Sigmoid colon (tissue), 4 donors: ENCODE data around the gene PRUNE2.

Source experiments
- CTCF ChIP-seq, 4 experiments: fragments of 450-650 bp in 3 of 4; fragments of 200-600 bp in 1 of 4; IDR thresholded peaks; one replicate each; pipeline ENCODE4 v1.5.1; 2016 to 2019; ENCODE audit warnings: antibody characterized with exemption in 4 of 4, mild to moderate bottlenecking in 3 of 4, moderate library complexity in 2 of 4
- POLR2A ChIP-seq, 2 donors: fragments of 450-650 bp; IDR thresholded peaks; one replicate each; pipeline ENCODE4 v1.6.1; 2016; ENCODE audit warnings: antibody characterized with exemption in 2 of 2, mild to moderate bottlenecking in 2 of 2, moderate library complexity in 2 of 2
- POLR2AphosphoS5 ChIP-seq, 4 donors: sonication (generic); formaldehyde crosslinking; IDR thresholded peaks; one replicate each; pipeline ENCODE4 v1.6.1; 2017; ENCODE audit warnings: antibody characterized with exemption in 4 of 4

- no peak for TF ChIP-seq CTCF (IDR thresholded peaks at IDR 0.05)
- peak in 1 of 4 donors; percentile 15 for TF ChIP-seq POLR2AphosphoS5 (IDR thresholded peaks at IDR 0.05)
- TF ChIP-seq POLR2A (IDR thresholded peaks at IDR 0.05), result no peak
These were observed 5.0 kb downstream of the PRUNE2 start for GRCh38 chr9:76900884-76901440.
